GM18858 (cell line): Measurements from ENCODE around the gene CDKN2B-AS1.
A peak's percentile ranks its signal among the peaks of the same experiment; 100 is the strongest.
"Not testable (repeated sequence)": the region's sequence is repeated elsewhere in the genome, so short reads cannot be mapped to it uniquely, and the experiment has no call there.

Experiments
- ATAC-seq: cut with Tn5 transposase; IDR thresholded peaks from one replicate; pipeline ENCODE4 v1.9.1; 2021; ENCODE audit not compliant: unreplicated experiment

Gene CDKN2B-AS1

GRCh38 chr9:21994556-21995005, at the start of gene CDKN2B-AS1:
TSS of gene CDKN2B-AS1 (plus strand) at chr9:21994791.
- ATAC-seq: peak; percentile 19

- no peak for ATAC-seq
These were observed 49.0 kb upstream of the CDKN2B-AS1 start for GRCh38 chr9:21945606-21946005.

- ATAC-seq: no peak
These were observed 35.8 kb upstream of the CDKN2B-AS1 start for GRCh38 chr9:21958833-21959232.

DNA sequence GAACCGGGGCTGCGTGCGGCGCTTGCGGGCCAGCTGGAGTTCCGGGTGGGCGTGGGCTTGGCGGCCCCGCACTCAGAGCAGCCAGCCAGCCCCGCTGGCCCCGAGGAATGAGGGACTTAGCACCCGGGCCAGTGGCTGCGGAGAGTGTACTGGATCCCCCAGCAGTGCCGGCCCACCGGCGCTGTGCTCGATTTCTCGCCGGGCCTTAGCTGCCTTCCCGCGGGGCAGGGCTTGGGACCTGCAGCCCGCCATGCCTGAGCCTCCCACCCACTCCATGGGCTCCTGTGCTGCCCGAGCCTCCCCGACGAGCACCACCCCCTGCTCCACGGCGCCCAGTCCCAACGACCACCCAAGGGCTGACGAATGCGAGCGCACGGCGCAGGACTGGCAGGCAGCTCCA, 35.3 kb upstream of the CDKN2B-AS1 start:
- ATAC-seq: not testable (repeated sequence)

GRCh38 chr9:21961569-21961968, 33.0 kb upstream of the CDKN2B-AS1 start:
- ATAC-seq: no peak

- ATAC-seq: peak; percentile 49
These were observed 29.6 kb upstream of the CDKN2B-AS1 start for GRCh38 chr9:21964925-21965385.

DNA sequence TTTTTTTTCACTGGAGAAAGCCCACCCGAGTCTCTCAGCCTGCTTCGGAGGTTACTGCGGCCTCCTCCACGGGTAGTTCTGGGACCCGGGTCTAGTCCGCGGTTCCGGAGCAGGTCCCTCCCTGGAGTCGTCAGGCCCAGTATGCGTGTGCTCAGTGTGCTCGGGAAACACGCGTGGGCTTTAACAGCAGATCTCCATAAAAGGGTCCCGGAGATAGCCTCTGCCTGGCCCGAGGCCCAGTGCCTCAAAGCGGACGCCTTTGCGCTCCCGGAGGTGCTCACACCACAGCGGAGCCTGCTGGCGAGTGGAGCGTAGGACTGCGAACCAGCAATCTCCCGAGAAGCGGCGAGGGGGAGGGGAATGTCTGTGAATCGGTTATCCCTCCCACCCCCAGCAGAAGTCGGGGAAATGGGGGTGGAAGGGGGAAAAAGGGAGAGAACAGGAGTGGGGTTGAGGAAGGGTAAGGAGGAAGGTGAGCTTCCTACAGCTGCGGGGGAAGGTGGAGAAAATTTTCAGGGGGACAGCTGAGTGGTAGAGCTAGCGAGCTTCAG, 29.1 kb upstream of the CDKN2B-AS1 start:
- peak; percentile 77 for ATAC-seq

DNA sequence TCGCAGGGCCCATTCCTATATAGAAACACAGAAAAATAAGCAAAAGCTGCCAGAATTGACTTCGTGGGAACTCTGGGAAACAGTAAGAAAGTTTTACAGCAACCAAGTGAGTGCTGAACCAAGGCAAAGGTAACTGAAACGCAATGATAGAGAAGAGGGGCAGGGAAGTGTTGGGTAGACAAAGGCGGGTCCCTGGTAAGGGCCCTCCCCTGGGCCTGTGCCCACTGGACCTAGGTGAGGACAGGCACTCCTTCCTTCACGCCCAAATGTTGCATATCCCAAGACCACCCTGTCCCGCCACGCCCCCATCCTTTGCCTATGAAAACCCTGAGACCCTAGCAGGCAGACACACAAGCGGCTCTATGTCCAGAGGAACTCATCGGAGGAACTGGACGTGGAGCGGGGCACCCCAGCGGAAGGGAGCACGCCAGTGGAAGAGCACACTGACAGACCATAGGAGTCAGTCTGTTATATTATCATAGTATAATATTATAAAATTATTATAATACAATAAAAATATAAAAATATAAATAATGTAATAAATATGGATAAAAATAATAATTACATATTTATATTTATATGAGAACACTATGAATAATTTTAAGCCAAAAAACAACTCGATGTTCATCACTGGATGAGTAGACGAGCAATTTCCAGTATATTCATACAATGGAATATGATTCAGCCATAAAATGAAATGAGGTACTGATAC, 28.3 kb upstream of the CDKN2B-AS1 start:
- ATAC-seq: no peak

- no peak for ATAC-seq
These were observed 27.4 kb upstream of the CDKN2B-AS1 start for GRCh38 chr9:21967169-21967568.

DNA sequence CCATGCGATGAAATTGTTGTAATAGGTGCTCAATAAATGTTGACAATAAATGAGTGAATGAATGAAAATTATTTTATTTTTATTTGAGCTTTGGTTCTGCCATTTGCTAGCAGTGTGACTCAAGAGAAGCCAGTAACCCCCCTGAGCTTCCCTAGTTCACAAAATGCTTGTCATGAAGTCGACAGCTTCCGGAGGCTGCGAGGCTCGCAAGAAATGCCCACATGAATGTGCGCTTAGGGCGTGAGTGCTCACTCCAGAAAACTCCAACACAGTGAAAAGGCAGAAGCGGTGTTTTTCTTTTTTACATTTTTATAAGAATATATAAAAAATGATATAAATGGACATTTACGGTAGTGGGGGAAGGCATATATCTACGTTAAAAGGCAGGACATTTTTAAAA, 26.9 kb upstream of the CDKN2B-AS1 start:
- no peak for ATAC-seq

GRCh38 chr9:21968331-21969010, 26.1 kb upstream of the CDKN2B-AS1 start:
- ATAC-seq: no peak

GRCh38 chr9:21969011-21969940, 25.3 kb upstream of the CDKN2B-AS1 start:
- ATAC-seq: no peak

DNA sequence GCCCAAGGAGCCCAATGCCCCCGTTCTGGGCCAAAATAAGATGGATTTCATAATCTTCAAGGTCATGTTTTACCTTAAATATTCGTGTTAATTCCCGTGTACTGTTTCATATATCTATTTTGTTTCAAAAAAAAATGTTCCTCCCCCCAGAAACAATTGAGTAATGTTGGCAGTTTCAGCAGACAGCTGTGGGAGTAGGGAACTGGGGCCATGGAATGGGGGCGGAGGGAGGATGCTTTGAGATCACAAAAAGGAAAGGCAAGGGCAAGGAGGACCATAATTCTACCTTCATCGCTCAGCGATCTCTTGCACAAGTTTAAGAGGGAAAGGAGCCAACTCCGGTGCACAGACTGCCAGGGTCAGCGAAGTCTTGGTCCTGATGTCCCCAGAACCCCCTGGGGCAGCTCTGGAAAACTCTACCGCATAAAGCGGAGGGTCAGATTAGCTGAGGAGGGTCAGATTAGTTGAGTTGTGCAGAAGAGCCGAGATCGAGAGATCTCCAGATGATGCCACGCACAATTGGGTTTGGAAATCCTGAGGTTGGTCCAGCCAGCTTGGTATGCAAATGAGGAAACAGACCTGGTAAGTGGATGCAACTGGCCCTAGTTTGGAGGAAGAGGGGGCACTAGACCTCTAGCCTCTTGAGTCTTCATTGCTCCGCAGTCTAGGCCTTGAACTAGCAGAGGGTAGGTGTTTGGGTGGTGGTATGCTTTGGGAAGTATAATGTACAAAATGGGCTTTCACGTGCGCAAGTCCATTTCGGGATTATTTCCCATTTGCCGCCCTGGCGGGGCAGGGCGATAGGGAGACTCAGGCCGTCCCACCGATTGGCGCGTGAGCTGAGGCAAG, 24.4 kb upstream of the CDKN2B-AS1 start:
- no peak for ATAC-seq

GRCh38 chr9:21970800-21971640, 23.6 kb upstream of the CDKN2B-AS1 start:
- ATAC-seq: no peak

GRCh38 chr9:21972361-21972760, 22.2 kb upstream of the CDKN2B-AS1 start:
- no peak for ATAC-seq

DNA sequence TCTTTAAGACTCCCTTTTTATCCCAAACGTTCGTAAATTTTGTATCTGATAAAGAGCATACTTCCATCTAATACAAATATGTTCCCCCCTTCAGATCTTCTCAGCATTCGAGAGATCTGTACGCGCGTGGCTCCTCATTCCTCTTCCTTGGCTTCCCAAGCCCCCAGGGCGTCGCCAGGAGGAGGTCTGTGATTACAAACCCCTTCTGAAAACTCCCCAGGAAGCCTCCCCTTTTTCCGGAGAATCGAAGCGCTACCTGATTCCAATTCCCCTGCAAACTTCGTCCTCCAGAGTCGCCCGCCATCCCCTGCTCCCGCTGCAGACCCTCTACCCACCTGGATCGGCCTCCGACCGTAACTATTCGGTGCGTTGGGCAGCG, 20.3 kb upstream of the CDKN2B-AS1 start:
- ATAC-seq: no peak

DNA sequence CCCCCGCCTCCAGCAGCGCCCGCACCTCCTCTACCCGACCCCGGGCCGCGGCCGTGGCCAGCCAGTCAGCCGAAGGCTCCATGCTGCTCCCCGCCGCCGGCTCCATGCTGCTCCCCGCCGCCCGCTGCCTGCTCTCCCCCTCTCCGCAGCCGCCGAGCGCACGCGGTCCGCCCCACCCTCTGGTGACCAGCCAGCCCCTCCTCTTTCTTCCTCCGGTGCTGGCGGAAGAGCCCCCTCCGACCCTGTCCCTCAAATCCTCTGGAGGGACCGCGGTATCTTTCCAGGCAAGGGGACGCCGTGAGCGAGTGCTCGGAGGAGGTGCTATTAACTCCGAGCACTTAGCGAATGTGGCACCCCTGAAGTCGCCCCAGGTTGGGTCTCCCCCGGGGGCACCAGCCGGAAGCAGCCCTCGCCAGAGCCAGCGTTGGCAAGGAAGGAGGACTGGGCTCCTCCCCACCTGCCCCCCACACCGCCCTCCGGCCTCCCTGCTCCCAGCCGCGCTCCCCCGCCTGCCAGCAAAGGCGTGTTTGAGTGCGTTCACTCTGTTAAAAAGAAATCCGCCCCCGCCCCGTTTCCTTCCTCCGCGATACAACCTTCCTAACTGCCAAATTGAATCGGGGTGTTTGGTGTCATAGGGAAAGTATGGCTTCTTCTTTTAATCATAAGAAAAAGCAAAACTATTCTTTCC, 19.7 kb upstream of the CDKN2B-AS1 start:
- no peak for ATAC-seq

DNA sequence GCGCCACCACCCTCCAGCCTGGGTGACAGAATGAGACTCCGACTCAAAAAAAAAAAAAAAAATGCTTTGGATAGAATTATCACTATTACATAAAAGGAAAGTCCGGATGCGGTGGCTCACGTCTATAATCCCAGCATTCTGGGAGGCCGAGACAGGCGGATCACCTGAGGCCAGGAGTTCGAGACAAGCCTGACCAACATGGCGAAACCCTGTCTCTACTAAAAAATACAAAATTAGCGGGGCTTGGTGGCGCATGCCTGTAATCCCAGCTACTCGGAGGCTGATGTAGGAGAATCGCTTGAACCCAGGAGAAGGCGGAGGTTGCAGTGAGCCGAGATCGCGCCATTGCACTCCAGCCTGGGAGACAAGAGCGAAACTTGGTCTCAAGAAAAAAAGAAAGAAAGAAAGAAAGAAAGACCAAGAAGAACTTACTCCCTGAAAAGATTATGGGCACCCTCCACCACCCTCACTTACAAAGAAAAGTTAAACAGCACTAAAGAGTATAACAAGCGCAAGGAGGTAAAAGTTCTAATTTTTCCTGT, 18.2 kb upstream of the CDKN2B-AS1 start:
- no peak for ATAC-seq
